ENCODE measurements around the gene BRD3.

BRD3 gene

GRCh38 chr9:134066913-134067851 is 644 bp downstream of the BRD3 start:
- no peak for DNase-seq (ENCODE audit: low spot score)

- no peak for DNase-seq (ENCODE audit: low spot score)
Measured at GRCh38 chr9:134066526-134066912, 1.3 kb downstream of the BRD3 start.

GRCh38 chr9:134065612-134066419 is 2.0 kb downstream of the BRD3 start:
- peak; percentile 59 for DNase-seq (ENCODE audit: low spot score)

GRCh38 chr9:134064711-134065110 is 3.1 kb downstream of the BRD3 start:
- DNase-seq (ENCODE audit: low spot score) = no peak

- no peak for DNase-seq (ENCODE audit: low spot score)
Measured at GRCh38 chr9:134063571-134064450, 4.0 kb downstream of the BRD3 start.

GRCh38 chr9:134063088-134063570 is 4.7 kb downstream of the BRD3 start:
- no peak for DNase-seq (ENCODE audit: low spot score)

GRCh38 chr9:134062461-134063087 is 5.3 kb downstream of the BRD3 start:
- DNase-seq (ENCODE audit: low spot score) = no peak

- no peak for DNase-seq (ENCODE audit: low spot score)
Measured at GRCh38 chr9:134061688-134062371, 6.0 kb downstream of the BRD3 start.

- no peak for DNase-seq (ENCODE audit: low spot score)
Measured at GRCh38 chr9:134061019-134061687, 6.7 kb downstream of the BRD3 start.

GRCh38 chr9:134060546-134060945 is 7.3 kb downstream of the BRD3 start:
- DNase-seq (ENCODE audit: low spot score) = no peak

GRCh38 chr9:134059661-134060395 is 8.0 kb downstream of the BRD3 start:
- no peak for DNase-seq (ENCODE audit: low spot score)

GRCh38 chr9:134059188-134059641 is 8.6 kb downstream of the BRD3 start:
- DNase-seq (ENCODE audit: low spot score) = no peak

GRCh38 chr9:134058716-134059115 is 9.1 kb downstream of the BRD3 start:
- no peak for DNase-seq (ENCODE audit: low spot score)

GRCh38 chr9:134057751-134058701 is 9.8 kb downstream of the BRD3 start:
- no peak for DNase-seq (ENCODE audit: low spot score)

- no peak for DNase-seq (ENCODE audit: low spot score)
Measured at GRCh38 chr9:134057307-134057657, 10.5 kb downstream of the BRD3 start.

GRCh38 chr9:134056483-134057306 is 11.1 kb downstream of the BRD3 start:
- DNase-seq (ENCODE audit: low spot score) = no peak

GRCh38 chr9:134055981-134056461 is 11.8 kb downstream of the BRD3 start:
- no peak for DNase-seq (ENCODE audit: low spot score)

Measured in SK-N-DZ (cell line).